ENCODE results near the gene SMAD4.

DNA sequence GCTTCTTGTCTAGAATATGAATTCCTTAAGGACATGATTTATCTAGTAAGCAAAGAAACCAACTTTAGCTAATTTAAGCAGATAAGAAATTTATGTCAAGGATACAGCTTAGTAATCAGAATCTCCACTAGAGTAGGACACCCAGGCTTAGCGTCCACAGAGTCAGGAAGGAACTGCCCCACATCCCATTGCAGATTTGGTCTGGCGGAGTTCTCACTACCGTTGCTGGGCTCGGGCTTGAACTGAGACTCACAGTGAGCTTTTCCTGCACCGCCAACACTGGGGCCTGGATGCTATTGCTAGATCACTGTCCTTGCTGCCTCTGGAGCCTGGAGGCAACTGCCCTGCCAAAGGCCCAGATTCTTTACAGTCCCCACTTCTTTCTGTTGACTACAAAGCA, 68.1 kb downstream of the SMAD4 start:
- TF ChIP-seq, protein P1, sequence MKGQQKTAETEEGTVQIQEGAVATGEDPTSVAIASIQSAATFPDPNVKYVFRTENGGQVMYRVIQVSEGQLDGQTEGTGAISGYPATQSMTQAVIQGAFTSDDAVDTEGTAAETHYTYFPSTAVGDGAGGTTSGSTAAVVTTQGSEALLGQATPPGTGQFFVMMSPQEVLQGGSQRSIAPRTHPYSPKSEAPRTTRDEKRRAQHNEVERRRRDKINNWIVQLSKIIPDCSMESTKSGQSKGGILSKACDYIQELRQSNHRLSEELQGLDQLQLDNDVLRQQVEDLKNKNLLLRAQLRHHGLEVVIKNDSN (IDR thresholded peaks at IDR 0.05) = no peak
- TF ChIP-seq RAD21 (IDR thresholded peaks at IDR 0.05; ENCODE audit: low read depth) (no peak), CREB1 (IDR thresholded peaks at IDR 0.05; ENCODE audit: low read depth) (no peak)

Data from Ishikawa (cell line).